ENCODE measurements around the gene PKHD1. TPM values are rescaled to one million over a fixed set of nuclear protein-coding genes. Genes with fewer than 3 reads are reported as not detected.

PKHD1 gene
- total and polyA plus RNA-seq, 2 of the 13 experiments (the other 11 are each of a cell fraction or from before 2014, with no cell fraction given), result 0.01 to 0.13 TPM

DNA sequence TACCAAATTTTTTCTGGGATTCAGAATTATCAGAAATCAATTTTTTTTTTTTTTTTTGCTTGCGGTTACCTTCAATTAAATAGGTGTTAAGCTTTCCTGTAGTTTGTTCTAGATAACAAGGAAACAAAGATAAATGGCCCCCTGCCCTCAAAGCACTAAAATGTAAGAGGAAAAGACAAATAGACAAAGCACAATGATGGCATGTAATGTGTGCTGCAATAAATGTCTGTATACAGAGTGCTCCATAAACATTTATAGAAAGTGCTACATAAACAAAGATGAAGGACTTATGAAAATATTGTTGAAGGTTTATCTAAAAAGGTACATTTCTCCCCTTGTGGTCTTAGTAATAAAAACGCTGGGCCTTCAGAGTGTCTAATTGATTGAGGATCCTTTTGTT lies 384.6 kb downstream of the PKHD1 start:
- no peaks in the 10 kb centered on the region for H3K36me3 ChIP-seq (replicated peaks in 1 of 2; ENCODE audit: control insufficient read depth in 1 of 2, insufficient read depth in 2 of 2, low read length in 2 of 2)
- no peak overlapping the region for H3K27ac ChIP-seq (ENCODE audit: extremely low read length, insufficient read depth, low read length)
- in situ Hi-C loops (cut with HindIII; ENCODE audit: extremely low pct_ligation_motif_present, low pct_unique_long_range_greater_than_20kb), result no loop called here
- no peak overlapping the region for H2AFZ ChIP-seq (ENCODE audit: low read length)
- no peaks in the 10 kb centered on the region for H3K79me2 ChIP-seq (ENCODE audit: insufficient read depth, low read length)
- WGBS (ENCODE audit: low lambda C conversion rate), result 3% methylated on average over 2 of the region's 2 CpGs
- H3K27me3 ChIP-seq (ENCODE audit: control insufficient read depth in 1 of 2, insufficient read depth in 2 of 2, low read length in 2 of 2), result no peaks in the 10 kb centered on the region
- ChIA-PET POLR2A (no interaction called here), CTCF (ENCODE audit: low intra/inter-chr PET ratio, low total read pairs) (no interaction called here)
- DNase-seq (ENCODE audit: low spot score) (no peak), FAIRE-seq (no peak), ATAC-seq (no peak)
- TF ChIP-seq ZSCAN31 (CRISPR knock-in tag; IDR thresholded peaks at IDR 0.05; ENCODE audit: low read depth) (no peak), ZSCAN30 (CRISPR knock-in tag; IDR thresholded peaks at IDR 0.05) (no peak), NKX3-1 (CRISPR knock-in tag; IDR thresholded peaks at IDR 0.05) (no peak), ZNF891 (CRISPR knock-in tag; IDR thresholded peaks at IDR 0.05) (no peak), KMT2A (CRISPR knock-in tag; IDR thresholded peaks at IDR 0.05) (no peak), ATF7 (IDR thresholded peaks at IDR 0.05) (no peak), ATF7 (CRISPR knock-in tag; IDR thresholded peaks at IDR 0.05) (no peak), ZFP37 (CRISPR knock-in tag; IDR thresholded peaks at IDR 0.05; ENCODE audit: borderline replicate concordance) (no peak), JARID2 (CRISPR knock-in tag; IDR thresholded peaks at IDR 0.05; ENCODE audit: insufficient replicate concordance) (no peak), CBFB (CRISPR knock-in tag; IDR thresholded peaks at IDR 0.05) (no peak)
- no peak overlapping the region for H3K4me3 ChIP-seq (replicated peaks in 1 of 3; ENCODE audit: insufficient read depth in 1 of 3, low read depth in 2 of 3, low read length in 3 of 3)
- BruUV-seq (replicated peaks), result no TSS peak
- H3K4me1 ChIP-seq (ENCODE audit: insufficient read depth, low read length), result no peaks in the 10 kb centered on the region
- H4K20me1 ChIP-seq (ENCODE audit: insufficient read depth, low read length), result no peaks in the 10 kb centered on the region
- H3K9me3 ChIP-seq (ENCODE audit: low read length), result no peaks in the 10 kb centered on the region
- intact Hi-C loops (cut with micrococcal nuclease; ENCODE audit: unreplicated experiment), result no loop called here
- H3K9ac ChIP-seq (ENCODE audit: insufficient read depth, low read depth, low read length), result no peak overlapping the region
- H3K4me2 ChIP-seq (ENCODE audit: low read depth, low read length), result no peak overlapping the region

DNA sequence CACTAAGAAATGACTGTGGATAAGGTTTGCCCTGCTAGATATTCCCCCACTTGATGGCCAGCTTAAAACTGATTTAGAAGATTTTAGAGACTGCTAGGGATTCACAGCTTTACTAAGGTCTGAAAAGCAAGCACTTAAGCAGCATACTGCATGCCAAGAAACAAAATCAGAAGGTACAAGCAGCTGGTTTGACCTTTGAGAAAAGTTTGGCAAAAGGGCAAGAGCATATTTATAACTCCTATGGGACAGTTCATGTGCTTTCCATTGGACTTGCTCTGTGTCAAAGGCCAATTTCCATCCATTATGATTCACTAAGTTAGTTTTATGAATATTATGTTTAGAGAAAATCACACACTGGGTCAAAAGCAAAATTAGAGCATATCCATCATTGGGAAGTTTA lies 402.8 kb downstream of the PKHD1 start:
- no peaks in the 10 kb centered on the region for H3K9me3 ChIP-seq (ENCODE audit: low read length)
- H3K36me3 ChIP-seq (replicated peaks in 1 of 2; ENCODE audit: control insufficient read depth in 1 of 2, insufficient read depth in 2 of 2, low read length in 2 of 2), result no peaks in the 10 kb centered on the region
- H3K27me3 ChIP-seq (ENCODE audit: control insufficient read depth in 1 of 2, insufficient read depth in 2 of 2, low read length in 2 of 2), result no peaks in the 10 kb centered on the region
- ChIA-PET POLR2A (no interaction called here), CTCF (ENCODE audit: low intra/inter-chr PET ratio, low total read pairs) (no interaction called here)
- DNase-seq (ENCODE audit: low spot score) (no peak), ATAC-seq (no peak), FAIRE-seq (no peak)
- H3K27ac ChIP-seq (ENCODE audit: extremely low read length, insufficient read depth, low read length), result no peak overlapping the region
- H3K9ac ChIP-seq (ENCODE audit: insufficient read depth, low read depth, low read length), result no peak overlapping the region
- H4K20me1 ChIP-seq (ENCODE audit: insufficient read depth, low read length), result no peaks in the 10 kb centered on the region
- no peak overlapping the region for H2AFZ ChIP-seq (ENCODE audit: low read length)
- no peak overlapping the region for H3K4me3 ChIP-seq (replicated peaks in 1 of 3; ENCODE audit: insufficient read depth in 1 of 3, low read depth in 2 of 3, low read length in 3 of 3)
- intact Hi-C loops (cut with micrococcal nuclease; ENCODE audit: unreplicated experiment), result no loop called here
- in situ Hi-C loops (cut with HindIII; ENCODE audit: extremely low pct_ligation_motif_present, low pct_unique_long_range_greater_than_20kb), result no loop called here
- H3K79me2 ChIP-seq (ENCODE audit: insufficient read depth, low read length), result no peaks in the 10 kb centered on the region
- no peak overlapping the region for H3K4me2 ChIP-seq (ENCODE audit: low read depth, low read length)
- no peaks in the 10 kb centered on the region for H3K4me1 ChIP-seq (ENCODE audit: insufficient read depth, low read length)
- TF ChIP-seq TSC22D2 (CRISPR knock-in tag; IDR thresholded peaks at IDR 0.05; ENCODE audit: borderline replicate concordance) (no peak), KAT2B (IDR thresholded peaks at IDR 0.05; ENCODE audit: borderline replicate concordance, low read depth, low read length) (no peak), AHR (CRISPR knock-in tag; IDR thresholded peaks at IDR 0.05) (no peak), ELF4 (CRISPR knock-in tag; IDR thresholded peaks at IDR 0.05; ENCODE audit: borderline replicate concordance) (no peak)
- BruUV-seq (replicated peaks), result no TSS peak

Measured in HepG2 (cell line).